Mesenteric fat pad (tissue), 1 donor: ENCODE data around the gene FMNL1. TPM values are rescaled to one million over a fixed set of nuclear protein-coding genes. Genes with fewer than 3 reads are reported as not detected.
"Not testable (repeated sequence)": the region's sequence is repeated elsewhere in the genome, so short reads cannot be mapped to it uniquely, and the experiment has no call there.

ENCODE experiments used
- DNase-seq: peaks from one replicate; pipeline ENCODE4 v3.0.0-alpha.2; 2020; ENCODE audit warnings: low spot score
- long read RNA-seq: library from polyadenylated mRNA; unstranded; transcript quantifications from one replicate; pipeline ENCODE4 v2.0.0, GENCODE V29; 2020
- total RNA-seq: library from RNA; stranded (reverse); fragmentation: NEBNext Ultra II Directional; extraction: Animal tissue kit (Norgen Biotek cat#: 25700); gene quantifications from one replicate; pipeline ENCODE4 v1.2.1, GENCODE V29; 2021
- donor health status: DM: yes; HTN: yes; CAD: no.

The FMNL1 gene
- total RNA-seq: 51.2 TPM
- long read RNA-seq, partial matches to known transcripts: 9 of 15 reads
- long read RNA-seq, other reads (novel, unspliced or antisense): 6 of 15 reads

GRCh38 chr17:45221081-45222013, at the start of gene FMNL1:
Gene FMNL1, plus strand, starts transcription at chr17:45221885. Its CDS starts 240 bp downstream, at chr17:45222125.
- no peak for DNase-seq

GRCh38 chr17:45172232-45172540, 49.5 kb upstream of the FMNL1 start:
- no peak for DNase-seq

GRCh38 chr17:45172541-45173286, 49.0 kb upstream of the FMNL1 start:
- DNase-seq: no peak

- no peak for DNase-seq
These were observed 45.9 kb upstream of the FMNL1 start for GRCh38 chr17:45175759-45176115.

- DNase-seq: no peak
These were observed 44.1 kb upstream of the FMNL1 start for GRCh38 chr17:45177563-45177962.

GRCh38 chr17:45184144-45184543, 37.5 kb upstream of the FMNL1 start:
- DNase-seq: no peak

- no peak for DNase-seq
These were observed 34.8 kb upstream of the FMNL1 start for GRCh38 chr17:45186801-45187354.

- DNase-seq: no peak
These were observed 32.7 kb upstream of the FMNL1 start for GRCh38 chr17:45189009-45189408.

- no peak for DNase-seq
These were observed 31.0 kb upstream of the FMNL1 start for GRCh38 chr17:45190503-45191255.

GRCh38 chr17:45195424-45195823, 26.3 kb upstream of the FMNL1 start:
- DNase-seq: no peak

- DNase-seq: no peak
These were observed 24.6 kb upstream of the FMNL1 start for GRCh38 chr17:45197108-45197507.

- DNase-seq: peak; percentile 98
These were observed 23.9 kb upstream of the FMNL1 start for GRCh38 chr17:45197555-45198334.

GRCh38 chr17:45200701-45201100, 21.0 kb upstream of the FMNL1 start:
- DNase-seq: no peak

GRCh38 chr17:45201457-45201856, 20.2 kb upstream of the FMNL1 start:
- DNase-seq: no peak

- not testable (repeated sequence) for DNase-seq
These were observed 19.8 kb upstream of the FMNL1 start for GRCh38 chr17:45201880-45202279.

GRCh38 chr17:45218895-45219661, 2.6 kb upstream of the FMNL1 start:
- no peak for DNase-seq

GRCh38 chr17:45220079-45220478, 1.6 kb upstream of the FMNL1 start:
- DNase-seq: no peak

- DNase-seq: no peak
These were observed 266 bp downstream of the FMNL1 start for GRCh38 chr17:45222014-45222288.

- DNase-seq: no peak
These were observed 757 bp downstream of the FMNL1 start for GRCh38 chr17:45222289-45222995.
